HG03565 (cell line): ENCODE results near the gene SCARF1.

ENCODE experiments used
- ATAC-seq: cut with Tn5 transposase; IDR thresholded peaks from one replicate; pipeline ENCODE4 v1.9.1; 2021; ENCODE audit warnings: mild to moderate bottlenecking, moderate library complexity; ENCODE audit not compliant: unreplicated experiment

SCARF1 gene

DNA sequence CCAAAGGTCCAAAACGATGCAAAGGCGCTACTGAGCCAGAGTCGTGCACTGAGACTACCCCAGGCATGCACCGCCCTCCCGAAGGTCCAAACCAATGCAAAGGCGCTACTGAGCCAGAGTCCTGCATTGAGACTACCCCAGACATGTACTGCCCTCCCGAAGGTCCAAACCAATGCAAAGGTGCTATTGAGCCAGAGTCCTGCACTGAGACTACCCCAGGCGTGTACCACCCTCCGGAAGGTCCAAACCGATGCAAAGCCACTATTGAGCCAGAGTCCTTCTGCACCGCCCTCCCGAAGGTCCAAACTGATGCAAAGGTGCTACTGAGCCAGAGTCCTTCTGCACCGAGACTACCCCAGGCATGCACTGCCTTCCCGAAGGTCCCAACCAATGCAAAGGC, 44.0 kb downstream of the SCARF1 start:
- no peak for ATAC-seq

DNA sequence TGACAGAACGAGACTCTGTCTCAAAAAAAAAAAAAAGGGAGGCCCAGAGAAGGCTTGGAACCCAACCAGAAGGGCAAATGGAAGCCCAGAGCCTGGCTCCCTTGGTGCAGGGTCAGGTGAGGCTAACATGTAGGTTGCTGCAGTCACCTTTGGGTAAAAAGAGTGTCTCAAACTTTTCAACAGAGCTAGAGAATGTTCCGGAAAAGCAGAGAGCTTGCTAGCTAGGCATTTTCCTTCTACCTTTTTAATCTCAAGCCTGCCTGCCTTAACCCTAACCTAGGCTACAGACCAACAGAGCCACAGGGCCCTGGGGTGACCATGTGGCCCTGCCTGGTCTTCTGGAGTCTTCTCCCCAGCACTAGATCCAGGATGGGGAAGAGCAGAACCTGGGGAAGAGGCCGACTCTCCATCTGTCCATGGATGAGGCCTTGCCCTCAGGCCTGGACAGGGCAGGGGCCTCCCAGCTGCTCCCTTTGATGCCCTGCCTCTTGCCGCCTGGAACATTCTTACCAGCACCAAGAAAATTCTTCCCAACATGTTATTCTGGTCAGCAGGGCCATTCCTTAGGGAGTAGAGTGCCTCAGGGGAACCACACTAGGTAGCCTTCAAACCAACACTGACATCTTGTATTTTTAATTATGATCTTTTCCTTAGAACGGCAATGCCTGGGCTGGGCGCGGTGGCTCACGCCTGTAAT, 47.0 kb downstream of the SCARF1 start:
- no peak for ATAC-seq

DNA sequence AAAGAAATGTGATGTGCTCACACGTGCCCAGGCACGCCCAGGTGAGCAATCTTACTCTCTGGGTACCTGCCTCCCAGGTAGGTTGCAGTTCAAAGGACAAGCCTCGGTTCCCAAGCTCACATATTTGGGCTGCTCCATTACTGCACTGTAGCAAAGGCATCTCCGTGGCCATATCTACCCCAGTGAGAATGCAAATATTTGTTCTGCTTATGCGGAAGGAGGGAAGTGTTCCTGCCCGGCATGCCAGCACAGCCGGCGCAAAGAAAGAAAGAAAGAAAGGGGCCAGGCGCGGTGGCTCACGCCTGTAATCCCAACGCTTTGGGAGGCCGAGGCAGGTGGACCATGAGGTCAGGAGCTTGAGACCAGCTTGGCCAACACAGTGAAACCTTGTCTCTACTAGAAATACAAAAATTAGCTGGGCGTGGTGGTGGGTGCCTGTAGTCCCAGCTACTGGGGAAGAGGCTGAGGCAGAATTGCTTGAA, 47.6 kb downstream of the SCARF1 start:
- ATAC-seq: no peak

DNA sequence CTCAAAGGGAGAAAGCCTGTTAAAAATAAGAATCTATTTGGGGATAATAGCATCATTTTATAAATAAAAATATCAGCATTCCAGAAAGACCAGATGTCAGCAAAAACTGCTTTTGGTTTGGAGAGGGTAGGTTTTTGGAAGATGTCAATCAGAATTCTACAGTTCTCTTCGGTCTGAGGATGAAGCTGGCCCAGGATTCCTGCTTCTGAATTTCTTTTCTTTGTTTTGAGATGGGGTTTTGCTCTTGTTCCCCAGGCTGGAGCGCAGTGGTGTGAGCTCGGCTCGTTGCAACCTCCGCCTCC, 52.0 kb downstream of the SCARF1 start:
- ATAC-seq: no peak

DNA sequence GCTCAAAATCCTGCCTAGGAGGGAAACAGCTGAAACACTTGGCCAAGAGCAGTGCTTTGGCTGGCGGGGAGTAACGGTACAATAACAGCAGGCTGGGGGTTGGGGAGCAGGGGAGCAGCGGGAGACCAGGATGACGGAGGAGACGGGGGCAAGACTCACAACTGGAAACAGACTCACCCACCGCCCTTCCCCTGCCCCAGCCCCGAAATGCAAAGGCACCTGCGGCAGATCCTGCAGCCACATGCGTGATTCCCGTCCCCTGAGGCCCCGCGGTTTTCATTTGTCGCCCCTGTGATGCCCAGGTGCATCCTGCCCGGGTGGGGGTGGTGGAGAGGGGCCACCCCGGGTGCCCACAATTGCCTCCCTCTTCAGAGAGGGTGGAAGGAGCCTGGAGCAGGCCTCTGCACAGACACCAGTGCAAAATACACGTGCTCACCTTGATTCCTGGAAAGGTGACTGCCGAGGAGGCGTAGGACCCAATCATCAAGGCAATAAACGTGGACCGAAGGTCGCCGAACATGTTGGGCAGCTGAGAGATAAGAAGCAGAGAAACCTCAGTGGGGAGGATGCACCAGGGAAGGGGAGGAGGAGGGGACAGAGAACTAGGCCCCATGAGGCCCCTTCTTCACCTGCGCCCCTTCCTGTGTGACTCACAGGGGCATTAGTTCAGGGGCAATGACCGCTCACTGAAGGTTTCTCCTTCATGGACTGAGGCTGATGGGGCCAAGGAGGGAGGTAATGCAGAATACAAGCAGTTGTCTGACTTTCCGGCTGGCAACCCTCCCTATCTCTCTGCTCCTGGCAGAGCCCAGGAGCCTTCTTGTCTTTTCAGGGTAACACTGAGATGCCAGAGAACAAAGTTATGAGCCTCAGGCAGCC, 52.5 kb downstream of the SCARF1 start:
- peak; percentile 53 for ATAC-seq

DNA sequence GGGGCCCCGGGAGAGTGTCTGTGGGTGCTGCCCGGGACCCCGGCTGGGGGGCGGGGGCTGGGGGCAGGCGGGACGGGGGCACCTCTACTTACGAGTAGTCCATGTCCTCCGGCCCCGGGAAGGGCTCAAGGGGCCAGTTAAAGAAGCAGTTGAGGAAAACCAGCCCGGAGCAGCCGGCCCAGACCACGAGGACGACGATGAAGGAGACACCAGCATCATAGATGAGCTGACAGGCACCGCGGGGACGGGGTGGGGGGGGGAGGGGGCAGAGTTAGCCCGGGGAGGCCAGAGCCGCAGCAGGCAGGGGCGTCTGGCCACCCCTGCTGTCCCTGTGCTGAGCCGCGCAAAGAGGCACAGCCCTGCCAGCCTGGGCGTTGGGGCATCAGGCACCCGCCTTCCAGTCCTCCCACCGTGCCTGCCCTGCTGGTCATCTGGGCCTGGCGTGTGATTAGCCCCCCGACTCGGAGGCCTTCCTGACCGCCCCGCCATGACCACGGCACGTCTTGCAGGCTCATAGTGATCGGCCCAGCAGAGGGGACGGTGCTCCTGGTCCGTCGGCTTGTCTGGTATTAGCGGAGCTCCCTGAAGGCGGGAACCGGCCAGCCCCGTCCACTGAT, 54.0 kb downstream of the SCARF1 start:
- no peak for ATAC-seq

DNA sequence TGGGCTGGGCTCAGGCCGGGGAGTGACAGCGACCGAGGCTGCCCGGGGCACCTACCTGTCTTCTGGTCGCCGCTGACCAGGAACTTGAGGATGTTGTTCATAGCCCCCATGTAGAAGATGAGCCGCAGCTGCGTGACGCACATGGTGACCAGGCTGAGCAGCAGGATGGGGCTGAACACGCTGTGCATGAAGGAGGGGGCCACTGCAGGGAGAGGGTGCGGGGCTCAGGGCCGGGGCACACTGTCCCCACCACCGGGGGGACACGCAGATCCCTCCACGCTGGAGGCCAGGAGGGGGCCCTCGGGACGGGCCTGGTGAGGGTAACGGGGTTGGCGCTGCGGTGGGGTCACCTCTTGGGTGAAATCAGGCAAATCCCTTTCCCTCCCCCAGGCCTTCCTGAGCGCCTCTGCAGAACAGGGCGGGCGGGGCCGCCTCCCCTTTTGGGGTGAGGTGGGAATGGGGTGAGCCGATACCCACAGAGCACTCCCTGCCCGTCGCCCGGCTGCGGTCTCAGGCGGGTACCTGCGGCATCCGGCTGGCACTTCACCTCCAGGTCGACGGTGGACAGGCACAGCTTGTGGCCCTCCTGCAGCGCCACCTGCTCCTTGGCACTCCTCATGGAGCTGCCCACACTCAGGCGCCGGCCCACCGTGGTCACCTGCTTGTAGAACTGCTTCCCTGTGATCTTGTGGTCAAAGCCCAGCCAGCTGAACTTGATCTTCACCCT, 54.6 kb downstream of the SCARF1 start:
- no peak for ATAC-seq

DNA sequence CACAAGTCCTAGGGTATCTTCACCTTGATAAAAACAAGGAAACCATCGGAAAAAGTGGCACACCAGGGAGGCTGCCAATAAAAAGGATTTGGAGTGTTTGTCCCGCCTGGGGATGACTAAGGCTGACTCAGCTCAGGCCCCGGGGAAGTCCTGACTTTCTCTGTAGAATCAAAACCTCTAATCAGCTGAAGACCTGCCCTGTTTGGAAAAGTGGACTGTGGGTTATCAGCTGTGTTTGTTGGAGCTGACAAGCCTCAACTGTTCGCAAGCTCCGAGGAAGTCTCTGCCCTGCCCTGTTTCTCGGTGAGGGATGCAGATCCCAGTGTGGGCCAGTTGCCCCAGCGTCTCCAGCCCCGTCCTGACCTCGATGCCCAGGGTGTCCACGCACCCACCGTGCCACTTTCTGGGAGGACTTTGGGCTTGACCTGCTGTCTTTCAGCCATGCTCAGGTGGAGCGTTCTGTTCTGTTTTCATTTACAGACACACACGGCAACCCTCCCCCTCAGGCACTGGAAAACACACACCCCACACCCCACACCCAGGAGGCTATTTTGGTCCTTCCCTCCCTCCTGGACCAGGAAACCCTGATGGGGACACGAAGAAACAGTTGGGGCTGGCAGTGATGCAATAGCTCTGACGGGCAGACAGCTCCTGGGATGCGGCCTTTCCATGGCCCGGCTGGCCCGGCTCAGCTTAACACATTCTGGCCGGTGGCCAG, 55.3 kb downstream of the SCARF1 start:
- no peak for ATAC-seq

DNA sequence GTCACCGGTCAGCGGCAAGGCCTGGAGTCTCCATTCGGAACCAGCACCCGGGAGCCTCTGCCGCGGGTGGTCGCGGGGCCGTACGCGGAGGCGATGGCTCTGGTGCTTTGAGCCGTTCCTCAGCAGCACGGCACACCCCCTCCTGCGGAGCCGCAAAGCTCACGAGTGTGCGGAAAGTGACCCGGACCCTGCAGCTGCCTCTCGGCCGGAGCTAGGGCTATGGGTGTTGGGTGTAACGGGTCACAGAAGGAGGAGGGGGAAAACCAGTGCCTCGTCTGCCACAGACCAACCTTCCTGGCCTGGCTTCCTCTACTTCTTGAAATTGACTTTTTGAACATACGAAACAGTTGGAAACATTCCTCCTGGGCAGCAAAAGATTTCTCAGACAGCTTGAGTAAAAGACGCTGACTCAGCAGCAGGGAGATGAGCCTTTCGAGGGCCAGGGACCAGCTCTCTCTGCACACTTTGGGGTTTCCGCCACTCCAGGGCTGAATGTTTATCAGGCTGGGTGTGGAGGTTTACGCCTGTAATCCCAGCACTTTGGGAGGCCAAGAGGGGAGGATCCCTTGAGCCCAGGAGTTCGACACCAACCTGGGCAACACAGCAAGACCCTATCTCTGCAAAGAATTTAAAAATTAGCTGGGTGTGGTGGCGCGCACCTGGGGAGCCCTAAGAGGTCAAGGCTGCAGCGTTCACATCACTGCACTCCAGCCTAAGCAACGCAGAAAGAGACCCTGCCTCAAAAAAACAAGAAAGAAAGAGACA, 56.5 kb downstream of the SCARF1 start:
- no peak for ATAC-seq

DNA sequence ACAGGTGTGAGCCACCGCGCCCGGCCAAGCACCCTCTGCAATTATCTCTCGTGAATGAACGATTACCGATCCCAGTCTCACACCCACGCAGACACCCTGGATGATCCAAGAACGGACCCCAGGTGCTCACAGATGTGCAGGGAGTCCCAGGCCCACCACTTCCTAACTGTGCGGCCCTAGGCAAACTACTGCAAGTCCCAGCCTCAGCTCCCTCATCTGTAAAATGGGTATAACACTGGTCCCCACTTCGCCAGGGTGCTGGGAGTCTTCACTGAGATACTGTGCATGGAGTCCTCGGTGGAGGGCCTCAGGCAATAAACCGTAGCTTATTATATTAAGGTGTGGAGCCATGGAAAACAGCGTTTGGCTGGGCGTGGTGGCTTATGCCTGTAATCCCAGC, 61.4 kb downstream of the SCARF1 start:
- no peak for ATAC-seq
